VCaP (cell line): Measurements from ENCODE around the gene BMPR1B.

Experiments used
- H3K27ac ChIP-seq: fragments of 450-650 bp; 2 replicates; pipeline ENCODE4 v1.5.1; 2017
- TF ChIP-seq, protein P1 (sequence below): fragments of 450-650 bp; conservative IDR thresholded peaks from 2 replicates; pipeline ENCODE4 v1.5.1; 2017; ENCODE audit warnings: mild to moderate bottlenecking, moderate library complexity

The BMPR1B gene

DNA sequence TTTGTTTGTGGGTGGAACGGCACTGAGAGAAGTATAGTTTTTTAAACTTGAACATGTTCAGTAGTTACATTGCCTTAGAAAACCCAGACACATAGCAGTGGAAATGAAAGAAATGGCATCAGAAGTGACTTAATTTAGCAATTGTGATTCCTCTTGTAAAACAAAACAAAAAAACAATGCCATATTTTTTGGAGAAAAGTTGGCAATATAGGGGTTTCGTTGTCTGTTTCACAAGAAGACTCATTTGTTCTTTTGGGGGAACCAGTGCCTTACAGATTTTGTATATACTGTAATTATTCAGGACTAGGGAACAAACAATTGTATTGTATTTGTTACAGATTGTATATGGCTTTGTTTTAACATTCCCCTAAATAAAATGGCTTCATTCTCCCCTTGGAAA lies 400.3 kb downstream of the BMPR1B start:
- TF ChIP-seq, protein P1, sequence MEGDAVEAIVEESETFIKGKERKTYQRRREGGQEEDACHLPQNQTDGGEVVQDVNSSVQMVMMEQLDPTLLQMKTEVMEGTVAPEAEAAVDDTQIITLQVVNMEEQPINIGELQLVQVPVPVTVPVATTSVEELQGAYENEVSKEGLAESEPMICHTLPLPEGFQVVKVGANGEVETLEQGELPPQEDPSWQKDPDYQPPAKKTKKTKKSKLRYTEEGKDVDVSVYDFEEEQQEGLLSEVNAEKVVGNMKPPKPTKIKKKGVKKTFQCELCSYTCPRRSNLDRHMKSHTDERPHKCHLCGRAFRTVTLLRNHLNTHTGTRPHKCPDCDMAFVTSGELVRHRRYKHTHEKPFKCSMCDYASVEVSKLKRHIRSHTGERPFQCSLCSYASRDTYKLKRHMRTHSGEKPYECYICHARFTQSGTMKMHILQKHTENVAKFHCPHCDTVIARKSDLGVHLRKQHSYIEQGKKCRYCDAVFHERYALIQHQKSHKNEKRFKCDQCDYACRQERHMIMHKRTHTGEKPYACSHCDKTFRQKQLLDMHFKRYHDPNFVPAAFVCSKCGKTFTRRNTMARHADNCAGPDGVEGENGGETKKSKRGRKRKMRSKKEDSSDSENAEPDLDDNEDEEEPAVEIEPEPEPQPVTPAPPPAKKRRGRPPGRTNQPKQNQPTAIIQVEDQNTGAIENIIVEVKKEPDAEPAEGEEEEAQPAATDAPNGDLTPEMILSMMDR, result no peak
- H3K27ac ChIP-seq, result no peak overlapping the region

DNA sequence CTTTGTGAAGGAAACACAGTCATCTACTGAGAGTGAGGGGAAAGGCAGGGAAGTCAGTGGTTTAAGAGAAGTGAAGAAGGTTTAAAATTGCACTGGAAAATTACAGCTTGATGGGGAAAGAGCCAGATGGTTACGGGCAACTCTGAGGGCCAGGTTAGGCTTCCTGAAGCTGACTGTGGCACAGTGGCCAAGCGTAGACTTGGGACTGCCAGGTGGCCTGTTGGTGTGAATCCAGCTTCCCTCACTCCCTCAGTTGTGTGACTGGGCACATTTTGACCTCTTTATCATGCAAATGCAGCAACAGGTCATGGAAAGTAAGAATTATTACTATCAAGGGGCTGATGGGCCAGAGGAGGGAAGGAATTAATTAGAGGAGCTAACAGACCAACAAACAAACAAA lies 400.9 kb downstream of the BMPR1B start:
- TF ChIP-seq, protein P1, result no peak
- no peak overlapping the region for H3K27ac ChIP-seq

DNA sequence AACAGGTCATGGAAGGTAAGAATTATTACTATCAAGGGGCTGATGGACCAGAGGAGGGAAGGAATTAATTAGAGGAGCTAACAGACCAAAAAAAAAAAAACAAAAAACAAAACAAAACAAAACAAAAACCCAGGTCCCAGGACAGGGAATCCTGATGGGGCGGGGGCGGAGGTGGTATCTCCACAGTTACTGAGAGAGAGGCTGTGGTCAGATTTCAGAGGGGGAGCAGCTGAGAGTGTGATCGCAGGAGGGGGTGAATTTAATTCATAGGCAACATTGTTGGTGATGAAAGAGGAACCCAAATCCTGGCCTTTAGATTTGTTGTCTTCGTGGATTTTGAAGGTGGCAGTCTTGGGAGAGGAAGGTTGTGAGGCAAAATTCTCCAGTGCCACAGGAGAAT lies 401.6 kb downstream of the BMPR1B start:
- H3K27ac ChIP-seq, result no peak overlapping the region
- TF ChIP-seq, protein P1, result no peak

DNA sequence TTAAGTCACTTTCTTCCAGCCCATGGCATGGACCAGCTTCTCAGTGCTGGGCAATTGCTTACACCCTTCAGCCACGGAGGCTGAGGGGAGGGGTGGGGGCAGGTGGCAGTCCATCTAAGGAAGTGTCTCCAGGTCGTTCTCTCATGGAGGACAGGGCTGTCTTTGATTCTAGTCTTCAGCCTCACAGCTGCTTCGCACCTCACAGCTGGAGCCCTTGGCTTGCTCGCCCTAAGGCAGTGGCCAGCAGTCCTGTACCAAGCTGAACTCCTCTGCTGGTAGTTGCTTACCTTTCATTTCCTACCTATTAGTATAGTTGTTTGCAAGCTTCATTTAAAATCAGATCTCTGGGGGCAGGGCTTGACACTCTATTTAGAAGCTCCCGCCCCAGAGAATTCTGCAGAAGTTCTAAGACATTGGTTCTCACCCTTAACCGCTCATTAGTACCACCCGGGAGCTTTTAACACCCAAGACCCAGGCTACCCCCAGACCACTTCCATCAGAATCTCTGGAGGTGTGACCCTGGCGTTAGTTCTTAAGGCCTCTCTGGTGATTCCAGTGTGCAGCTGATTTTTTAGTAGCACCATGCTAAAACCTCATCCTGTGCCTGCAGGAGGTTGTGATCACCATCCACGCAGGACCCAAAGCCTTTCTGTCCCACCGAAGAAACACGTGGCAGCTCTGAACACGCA lies 404.2 kb downstream of the BMPR1B start:
- H3K27ac ChIP-seq, result no peak overlapping the region
- TF ChIP-seq, protein P1, result no peak

DNA sequence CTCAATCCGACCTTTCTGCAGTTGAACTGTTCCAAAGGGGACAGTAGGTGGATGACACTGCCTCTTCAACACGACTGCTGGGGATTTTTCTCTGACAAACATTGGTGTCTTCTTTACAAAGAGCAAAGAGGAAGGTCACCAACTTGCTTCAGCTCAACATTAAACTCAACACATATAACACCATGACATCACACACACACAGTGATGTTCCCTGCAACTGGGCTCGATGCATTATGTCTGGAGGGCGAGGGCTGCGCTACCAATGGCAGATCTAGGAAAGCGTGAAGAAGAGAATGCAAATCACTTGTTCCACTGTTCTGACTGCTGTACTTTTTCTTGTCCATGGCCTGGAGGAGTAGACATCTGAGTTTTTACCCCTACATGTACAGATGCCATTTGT lies 405.1 kb downstream of the BMPR1B start:
- no peak overlapping the region for H3K27ac ChIP-seq
- TF ChIP-seq, protein P1, result no peak

DNA sequence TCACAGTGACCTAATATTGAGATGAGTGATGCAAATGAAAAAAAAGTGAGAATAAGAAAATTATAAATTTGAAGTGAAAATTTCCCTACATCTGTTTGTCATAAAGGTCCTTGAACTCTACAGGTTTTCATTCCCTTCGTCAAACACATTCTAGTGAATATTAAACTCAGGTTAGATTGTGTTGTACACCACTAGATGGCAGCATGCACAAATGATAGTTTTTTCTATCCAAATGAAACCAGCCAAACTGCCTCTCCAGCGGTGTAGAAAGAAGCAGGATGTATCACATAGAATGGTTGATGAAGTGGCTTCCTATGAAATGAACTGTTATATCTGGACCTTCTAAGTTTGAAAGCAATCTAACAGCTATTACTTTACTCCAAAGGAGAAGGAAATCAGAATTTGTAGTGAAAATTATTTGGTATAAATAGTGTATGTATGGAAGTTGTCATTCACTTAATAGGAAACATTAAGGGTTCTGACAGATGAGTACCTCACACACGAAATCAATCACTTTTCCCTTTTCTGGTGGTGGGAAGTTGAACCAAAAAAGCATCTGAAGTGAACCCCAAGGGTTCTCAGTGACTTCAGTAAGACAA lies 408.3 kb downstream of the BMPR1B start:
- H3K27ac ChIP-seq, result no peak overlapping the region
- TF ChIP-seq, protein P1, result peak; percentile 76

DNA sequence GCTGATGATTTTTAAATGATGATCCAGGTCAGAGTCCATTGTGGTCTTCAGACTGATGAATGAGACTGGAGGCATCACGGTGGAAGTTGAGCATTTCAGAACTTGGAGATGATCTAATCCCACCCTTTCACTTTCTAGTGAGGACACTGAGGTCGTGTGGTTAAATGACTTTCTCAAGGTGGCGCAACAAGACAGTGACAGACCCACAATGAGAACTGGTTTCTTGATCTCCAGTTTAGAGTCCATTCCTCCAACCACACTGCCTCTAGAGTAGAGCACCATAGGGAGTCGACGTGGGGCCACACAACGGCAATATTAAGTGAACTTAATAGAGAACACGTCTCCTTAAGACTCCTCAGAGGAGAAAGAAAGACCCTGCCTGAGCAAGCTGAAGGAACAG lies 410.1 kb downstream of the BMPR1B start:
- TF ChIP-seq, protein P1, result no peak
- no peak overlapping the region for H3K27ac ChIP-seq
